ENCODE measurements around the gene AMIGO2. TPM values are rescaled to one million over a fixed set of nuclear protein-coding genes. Genes with fewer than 3 reads are reported as not detected.

Gene AMIGO2
- total RNA-seq, 2 donors from 2014 or later = 2.6 to 4.0 TPM

DNA sequence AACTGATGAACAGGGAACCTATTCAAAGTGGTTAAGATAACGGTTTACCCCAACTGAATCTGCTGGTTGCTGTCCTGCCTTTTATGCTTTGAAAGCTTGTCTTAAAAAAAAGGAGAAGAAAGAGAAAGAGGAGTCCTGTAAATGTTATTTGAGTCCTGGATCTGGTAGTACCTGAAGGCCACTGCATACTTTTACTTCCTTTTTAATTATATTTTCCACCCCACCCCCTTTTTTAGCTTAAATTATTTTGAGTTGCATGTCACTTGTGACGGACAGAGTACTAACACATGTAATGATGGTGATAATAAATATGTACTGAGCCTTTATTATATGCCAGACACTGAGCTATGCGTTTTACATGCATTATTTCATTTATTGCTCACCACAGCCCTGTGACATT is 2.5 kb upstream of the AMIGO2 start:
- H3K4me1 ChIP-seq = peaks cover 28% of the 10 kb centered on the region
- intact Hi-C loops (cut with DNase I) = loop anchor here (10.0 kb wide), 1 partner anchor 223 kb away; no protein-coding TSS in a partner anchor
- H3K27ac ChIP-seq = no peak overlapping the region
- H3K36me3 ChIP-seq (replicated peaks in 1 of 2; ENCODE audit: insufficient read depth in 1 of 2, low read depth in 2 of 2) = no peaks in the 10 kb centered on the region
- TF ChIP-seq, protein P1, sequence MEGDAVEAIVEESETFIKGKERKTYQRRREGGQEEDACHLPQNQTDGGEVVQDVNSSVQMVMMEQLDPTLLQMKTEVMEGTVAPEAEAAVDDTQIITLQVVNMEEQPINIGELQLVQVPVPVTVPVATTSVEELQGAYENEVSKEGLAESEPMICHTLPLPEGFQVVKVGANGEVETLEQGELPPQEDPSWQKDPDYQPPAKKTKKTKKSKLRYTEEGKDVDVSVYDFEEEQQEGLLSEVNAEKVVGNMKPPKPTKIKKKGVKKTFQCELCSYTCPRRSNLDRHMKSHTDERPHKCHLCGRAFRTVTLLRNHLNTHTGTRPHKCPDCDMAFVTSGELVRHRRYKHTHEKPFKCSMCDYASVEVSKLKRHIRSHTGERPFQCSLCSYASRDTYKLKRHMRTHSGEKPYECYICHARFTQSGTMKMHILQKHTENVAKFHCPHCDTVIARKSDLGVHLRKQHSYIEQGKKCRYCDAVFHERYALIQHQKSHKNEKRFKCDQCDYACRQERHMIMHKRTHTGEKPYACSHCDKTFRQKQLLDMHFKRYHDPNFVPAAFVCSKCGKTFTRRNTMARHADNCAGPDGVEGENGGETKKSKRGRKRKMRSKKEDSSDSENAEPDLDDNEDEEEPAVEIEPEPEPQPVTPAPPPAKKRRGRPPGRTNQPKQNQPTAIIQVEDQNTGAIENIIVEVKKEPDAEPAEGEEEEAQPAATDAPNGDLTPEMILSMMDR (IDR thresholded peaks at IDR 0.05) = no peak
- no peak for TF ChIP-seq POLR2A (IDR thresholded peaks at IDR 0.05)
- H3K4me3 ChIP-seq = no peak overlapping the region
- no peaks in the 10 kb centered on the region for H3K9me3 ChIP-seq
- DNase-seq (no peak), ATAC-seq (no peak)
- H3K27me3 ChIP-seq = no peaks in the 10 kb centered on the region
- 83 to 89% methylated on average over 3 of the region's 3 CpGs for WGBS, 2 donors

DNA sequence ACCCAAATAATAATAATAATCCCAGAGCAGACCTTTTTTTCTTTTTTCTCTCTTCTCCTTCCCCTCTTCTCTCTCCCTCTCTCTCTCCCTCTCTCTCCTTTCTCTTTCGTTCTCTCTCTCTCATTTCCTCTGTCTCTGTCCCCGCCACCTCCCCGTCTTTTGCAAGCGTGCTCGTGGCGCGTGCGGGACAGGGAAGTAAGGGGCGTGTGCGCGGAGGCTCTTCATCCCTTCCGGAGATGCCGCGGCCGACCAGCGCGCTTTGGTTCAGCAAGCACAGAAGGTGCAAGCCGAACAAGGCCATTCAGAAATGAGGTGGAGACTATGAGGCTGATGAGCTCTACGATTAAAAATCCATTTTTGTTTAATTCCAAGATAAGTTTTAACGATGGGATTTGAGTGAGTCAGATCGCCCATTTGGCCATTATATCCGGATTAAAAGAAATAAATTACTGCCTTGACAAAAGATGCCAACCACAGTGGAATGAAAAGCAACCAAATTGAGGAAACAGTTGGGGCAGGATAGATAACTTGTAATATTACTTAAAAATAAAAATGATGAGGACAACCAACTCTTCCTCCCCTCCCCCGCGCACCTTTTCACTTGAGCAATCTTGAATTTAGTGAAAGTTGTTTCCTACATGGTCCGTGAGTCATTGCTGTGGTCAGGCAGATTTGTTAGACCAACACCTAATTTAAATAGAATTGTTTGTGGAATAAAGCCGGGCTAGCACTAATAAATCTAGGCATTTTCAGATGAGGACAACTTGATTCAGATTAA is 1.2 kb upstream of the AMIGO2 start:
- Histone ChIP-seq H3K27ac (peak overlapping the region in 3 of 4 donors; percentile 74 to 79 (median 79)), H3K4me1 (peaks cover 25% of the 10 kb centered on the region), H3K27me3 (no peaks in the 10 kb centered on the region), H3K9me3 (no peaks in the 10 kb centered on the region), H3K36me3 (replicated peaks in 1 of 2; ENCODE audit: insufficient read depth in 1 of 2, low read depth in 2 of 2) (no peaks in the 10 kb centered on the region), H3K4me3 (peak overlapping the region; percentile 78 to 88)
- DNase-seq (peak; percentile 27 to 54 (median 41)), ATAC-seq (no peak)
- intact Hi-C loops (cut with DNase I) = loop anchor here (10.0 kb wide), 1 partner anchor 224 kb away; no protein-coding TSS in a partner anchor
- TF ChIP-seq POLR2A (IDR thresholded peaks at IDR 0.05) = peak in 1 of 3 donors; percentile 17
- TF ChIP-seq, protein P1 (IDR thresholded peaks at IDR 0.05) = no peak
- 33 to 36% methylated on average over 26 of the region's 26 CpGs for WGBS, 2 donors

DNA sequence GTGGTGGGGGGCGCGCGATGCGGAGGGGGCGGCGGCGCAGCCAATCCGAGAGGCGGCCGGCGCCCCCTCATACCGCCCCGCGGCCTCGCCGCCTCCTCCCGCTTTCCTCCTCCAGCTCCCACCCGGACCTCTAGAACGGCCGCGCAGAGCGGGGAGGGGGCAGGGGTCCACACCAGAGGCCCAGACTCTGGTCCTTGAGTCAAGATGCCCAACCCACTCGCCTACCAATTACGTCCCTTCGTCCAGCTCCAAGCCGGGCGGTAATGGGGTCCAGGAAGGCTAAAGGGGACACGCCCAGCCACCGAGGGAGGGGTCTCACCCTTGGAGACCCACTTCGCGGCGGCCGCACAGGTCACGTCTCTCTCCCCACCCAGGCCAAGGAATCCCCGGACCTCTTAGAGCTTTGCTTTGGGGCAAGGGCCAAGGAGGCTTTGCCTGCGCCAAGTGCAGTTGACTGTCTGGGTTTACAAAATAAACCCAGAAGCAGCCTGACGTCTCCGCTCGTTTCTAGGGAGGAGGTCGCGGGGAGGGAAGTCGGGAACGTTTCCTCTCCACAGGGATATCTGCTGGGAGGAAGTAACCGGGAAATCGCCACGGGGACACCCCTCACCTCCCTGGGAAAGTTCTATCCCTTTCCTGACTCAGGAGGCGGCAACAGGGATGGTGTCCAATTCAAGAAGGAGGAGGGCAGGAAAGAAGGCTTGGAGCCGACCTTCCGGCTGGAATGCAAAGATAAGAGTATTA is 394 bp upstream of the AMIGO2 start:
- Histone ChIP-seq H3K9me3 (no peaks in the 10 kb centered on the region), H3K27me3 (no peaks in the 10 kb centered on the region), H3K36me3 (replicated peaks in 1 of 2; ENCODE audit: insufficient read depth in 1 of 2, low read depth in 2 of 2) (no peaks in the 10 kb centered on the region), H3K4me1 (peaks cover 25% of the 10 kb centered on the region), H3K4me3 (peak overlapping the region; percentile 78 to 88), H3K27ac (peak overlapping the region in 3 of 4 donors; percentile 74 to 79 (median 79))
- WGBS, 2 donors = 0% methylated on average over 20 to 44 of the region's 49 CpGs
- ATAC-seq = peak; percentile 53
- intact Hi-C loops (cut with DNase I) = loop anchor here (10.0 kb wide), 1 partner anchor 225 kb away; no protein-coding TSS in a partner anchor
- peak; percentile 39 to 64 (median 42) for DNase-seq
- TF ChIP-seq, protein P1 (IDR thresholded peaks at IDR 0.05) = no peak
- TF ChIP-seq POLR2A (IDR thresholded peaks at IDR 0.05) = peak in 1 of 3 donors; percentile 44

DNA sequence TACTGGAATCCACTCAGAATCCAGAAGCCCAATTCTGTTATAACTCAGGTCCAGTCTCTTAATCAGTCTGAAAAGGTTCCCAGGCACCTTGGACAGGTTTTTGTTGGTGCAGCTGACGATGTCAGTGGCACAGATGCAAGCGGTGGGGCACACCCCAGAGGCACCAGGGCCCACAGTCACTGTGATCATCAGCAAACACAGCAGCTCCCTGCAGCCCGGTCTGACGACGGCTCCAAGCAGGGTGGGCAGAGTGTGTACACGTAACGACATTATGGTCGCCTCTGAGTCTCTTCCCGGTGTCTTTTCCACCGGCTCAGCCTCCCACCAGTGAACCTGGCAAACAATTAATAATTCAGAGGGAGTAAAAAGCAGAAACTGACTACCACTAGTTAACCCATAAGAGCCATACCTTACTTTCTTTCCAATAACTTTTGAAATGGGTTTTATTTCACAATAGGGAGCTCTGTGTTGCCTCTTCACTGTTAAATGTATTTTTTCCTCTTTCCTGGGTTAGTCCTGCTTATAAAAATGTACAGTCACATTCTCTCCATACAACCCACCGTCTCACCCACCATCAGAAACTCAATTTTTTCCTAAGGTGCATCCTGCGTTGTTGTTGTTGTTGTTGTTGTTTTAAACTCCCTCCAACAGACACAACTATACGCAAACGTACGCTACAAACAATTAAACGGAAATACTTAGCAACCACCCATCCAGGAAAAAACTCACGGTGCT is 859 bp downstream of the AMIGO2 start:
- Histone ChIP-seq H3K36me3 (replicated peaks in 1 of 2; ENCODE audit: insufficient read depth in 1 of 2, low read depth in 2 of 2) (no peaks in the 10 kb centered on the region), H3K27me3 (no peaks in the 10 kb centered on the region), H3K9me3 (no peaks in the 10 kb centered on the region), H3K4me1 (peaks cover 25% of the 10 kb centered on the region), H3K27ac (peak overlapping the region in 3 of 4 donors; percentile 74 to 79 (median 79)), H3K4me3 (peak overlapping the region; percentile 78 to 88)
- WGBS, 2 donors = 3 to 5% methylated on average over 14 to 17 of the region's 17 CpGs
- DNase-seq (peak; percentile 34 to 60 (median 40)), ATAC-seq (peak; percentile 25)
- TF ChIP-seq POLR2A (IDR thresholded peaks at IDR 0.05) = no peak
- TF ChIP-seq, protein P1 (IDR thresholded peaks at IDR 0.05) = no peak
- intact Hi-C loops (cut with DNase I) = no loop called here

Measured in body of pancreas (tissue), 4 donors.